GM12892 (cell line): ENCODE measurements around the gene TNRC6C.

Experiments
- POLR2A ChIP-seq: IDR thresholded peaks from 2 replicates; pipeline ENCODE4 v1.6.1; 2011; ENCODE audit warnings: low read depth, low read length, control low read depth
- POLR2AphosphoS5 ChIP-seq: IDR thresholded peaks from 2 replicates; pipeline ENCODE4 v1.6.1; 2011; ENCODE audit warnings: low read depth, low read length, control low read depth
- TAF1 ChIP-seq: IDR thresholded peaks from 2 replicates; pipeline ENCODE4 v1.6.1; 2011; ENCODE audit warnings: low read depth, mild to moderate bottlenecking, control low read depth, low read length, borderline replicate concordance

- 0 out of 2 replicates have a peak, but pooled peaks have one; percentile 37 for TF ChIP-seq POLR2AphosphoS5
- peak; percentile 8; the same call in 1 of the 2 replicates for TF ChIP-seq POLR2A
- TF ChIP-seq TAF1 = no peak
Measured at GRCh38 chr17:78131172-78132083, 172.9 kb downstream of the TNRC6C start.
